ENCODE results near the gene C2CD4B.

The C2CD4B gene

DNA sequence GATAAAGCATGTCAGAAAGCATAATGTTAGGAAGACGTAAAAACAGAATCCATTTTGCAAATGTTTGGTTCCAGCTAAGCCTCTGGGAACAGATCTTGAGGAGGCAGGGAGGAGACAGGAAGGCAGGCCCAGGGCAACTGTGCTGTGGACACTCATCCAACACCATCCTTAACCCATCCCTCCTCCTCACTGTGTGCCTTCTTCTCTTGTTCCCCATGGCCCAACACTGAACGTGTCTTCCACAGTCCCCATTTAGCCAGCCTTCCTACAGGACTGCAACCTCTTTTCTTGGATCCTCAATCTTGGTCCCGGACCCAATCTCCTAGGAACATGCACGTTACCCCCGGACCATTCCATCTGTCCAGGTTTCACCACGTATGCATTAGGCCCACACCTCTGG is 15.4 kb downstream of the C2CD4B start:
- Histone ChIP-seq H3K4me1 (ENCODE audit: insufficient read depth, low read length) (no peaks in the 10 kb centered on the region), H3K4me3 (ENCODE audit: low read length) (no peak overlapping the region), H3K9me3 (ENCODE audit: insufficient read depth, low read depth, low read length) (no peaks in the 10 kb centered on the region), H3K36me3 (ENCODE audit: insufficient read depth, low read length) (no peaks in the 10 kb centered on the region), H3K27ac (ENCODE audit: low read depth, low read length) (no peak overlapping the region), H3K9ac (ENCODE audit: low read depth, low read length) (no peak overlapping the region), H3K27me3 (ENCODE audit: insufficient read depth, low read length) (no peaks in the 10 kb centered on the region)
- whole genome bisulfite sequencing: 95% methylated on average over 6 of the region's 6 CpGs

DNA sequence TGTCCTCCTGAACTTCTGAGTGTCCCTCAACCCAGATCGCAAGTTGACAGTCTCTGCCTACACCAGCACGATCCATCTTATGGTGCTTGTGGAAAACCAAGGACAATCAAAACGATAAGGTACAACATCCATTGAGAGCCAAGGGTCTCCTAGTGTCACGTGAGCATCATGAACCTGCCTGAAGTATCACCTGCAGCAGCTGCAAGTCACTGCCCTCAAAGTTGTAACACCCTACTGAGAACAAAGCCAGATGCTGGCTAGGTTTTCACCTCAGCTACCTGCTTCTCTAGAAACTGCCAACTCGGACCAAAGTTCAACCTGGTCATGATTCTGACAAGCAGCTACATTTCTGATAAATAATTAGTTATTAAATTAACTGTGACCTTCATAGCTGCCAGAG is 17.5 kb downstream of the C2CD4B start:
- Histone ChIP-seq H3K27me3 (ENCODE audit: insufficient read depth, low read length) (no peaks in the 10 kb centered on the region), H3K27ac (ENCODE audit: low read depth, low read length) (no peak overlapping the region), H3K4me3 (ENCODE audit: low read length) (no peak overlapping the region), H3K4me1 (ENCODE audit: insufficient read depth, low read length) (peaks cover 1% of the 10 kb centered on the region; the same call in 1 of the 2 replicates), H3K36me3 (ENCODE audit: insufficient read depth, low read length) (no peaks in the 10 kb centered on the region), H3K9me3 (ENCODE audit: insufficient read depth, low read depth, low read length) (no peaks in the 10 kb centered on the region), H3K9ac (ENCODE audit: low read depth, low read length) (no peak overlapping the region)
- 90% methylated on average over 5 of the region's 5 CpGs for WGBS

DNA sequence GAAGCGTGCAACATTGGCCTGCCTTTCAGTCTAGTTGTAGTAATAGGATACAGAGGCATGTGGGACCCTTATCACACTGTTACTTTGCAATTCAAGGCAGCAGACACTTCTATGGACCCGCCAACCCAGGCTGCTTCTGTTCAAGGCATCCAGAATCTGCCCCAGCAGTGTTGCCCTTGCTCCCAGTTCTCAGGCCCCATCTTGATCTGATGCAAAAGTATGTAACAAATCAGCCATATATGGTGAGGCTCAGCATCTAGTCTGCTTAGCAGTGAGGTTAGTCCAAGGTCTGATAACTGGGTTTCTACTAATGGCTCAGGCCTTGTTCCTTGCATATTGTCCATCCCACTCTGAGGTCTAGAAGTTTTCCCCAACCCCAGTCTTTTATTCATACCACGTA is 17.9 kb downstream of the C2CD4B start:
- Histone ChIP-seq H3K27ac (ENCODE audit: low read depth, low read length) (no peak overlapping the region), H3K9me3 (ENCODE audit: insufficient read depth, low read depth, low read length) (no peaks in the 10 kb centered on the region), H3K4me3 (ENCODE audit: low read length) (no peak overlapping the region), H3K27me3 (ENCODE audit: insufficient read depth, low read length) (no peaks in the 10 kb centered on the region), H3K9ac (ENCODE audit: low read depth, low read length) (no peak overlapping the region), H3K4me1 (ENCODE audit: insufficient read depth, low read length) (peaks cover 5% of the 10 kb centered on the region; the same call in 1 of the 2 replicates), H3K36me3 (ENCODE audit: insufficient read depth, low read length) (no peaks in the 10 kb centered on the region)
- 91% methylated on average over 3 of the region's 3 CpGs for WGBS

DNA sequence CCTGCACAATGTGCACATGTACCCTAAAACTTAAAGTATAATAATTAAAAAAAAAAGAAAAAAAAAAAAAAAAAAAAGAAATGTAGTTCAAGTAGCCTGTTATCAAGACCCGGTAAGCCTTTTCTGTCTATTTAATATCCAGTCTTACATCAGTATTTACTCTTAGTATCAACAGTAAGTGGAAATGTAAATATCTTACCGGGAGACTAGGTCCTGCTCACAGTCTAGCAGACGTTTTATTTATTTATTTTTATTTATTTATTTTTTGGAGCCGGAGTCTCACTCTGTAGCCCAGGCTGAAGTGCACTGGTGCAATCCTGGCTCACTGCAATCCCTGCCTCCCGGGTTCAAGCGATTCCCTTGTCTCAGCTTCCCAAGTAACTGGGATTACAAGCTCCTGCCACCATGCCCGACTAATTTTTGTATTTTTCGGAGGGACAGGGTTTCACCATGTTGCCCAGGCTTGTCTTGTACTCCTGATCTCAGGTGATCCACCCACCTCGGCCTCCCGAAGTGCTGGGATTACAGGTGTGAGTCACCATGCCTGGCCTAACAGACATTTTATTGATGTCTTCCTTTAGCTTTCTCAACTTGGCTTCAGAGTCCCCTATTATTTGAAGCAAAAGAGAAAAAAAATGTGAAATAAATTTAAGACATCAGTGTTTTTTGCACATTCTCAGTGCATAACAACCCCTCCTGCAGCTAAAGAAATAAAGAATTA is 19.9 kb downstream of the C2CD4B start:
- no peak overlapping the region for H3K9ac ChIP-seq (ENCODE audit: low read depth, low read length)
- H3K27ac ChIP-seq (ENCODE audit: low read depth, low read length): no peak overlapping the region
- H3K9me3 ChIP-seq (ENCODE audit: insufficient read depth, low read depth, low read length): no peaks in the 10 kb centered on the region
- H3K27me3 ChIP-seq (ENCODE audit: insufficient read depth, low read length): no peaks in the 10 kb centered on the region
- H3K4me3 ChIP-seq (ENCODE audit: low read length): no peak overlapping the region
- H3K4me1 ChIP-seq (ENCODE audit: insufficient read depth, low read length): peaks cover 6% of the 10 kb centered on the region; the same call in 1 of the 2 replicates
- H3K36me3 ChIP-seq (ENCODE audit: insufficient read depth, low read length): no peaks in the 10 kb centered on the region
- 94% methylated on average over 7 of the region's 10 CpGs for WGBS

DNA sequence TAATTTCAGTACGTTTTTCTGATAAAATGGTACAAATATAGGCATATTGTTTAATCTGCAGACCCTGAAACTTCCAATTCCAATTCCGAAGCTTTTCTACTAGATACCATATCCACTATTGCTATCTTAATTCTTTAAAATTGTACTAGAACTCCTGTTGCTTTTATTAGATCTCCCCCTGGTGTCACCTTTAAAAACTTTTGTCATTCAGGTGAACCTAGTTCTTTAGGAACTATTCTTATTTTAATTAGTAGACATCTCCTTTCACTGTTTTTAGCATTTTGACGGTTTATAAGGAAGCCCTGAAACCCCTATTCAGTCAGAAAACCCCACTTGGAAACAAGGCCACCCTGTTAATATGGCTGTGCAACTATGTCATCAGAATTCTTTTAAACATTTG is 22.3 kb downstream of the C2CD4B start:
- Histone ChIP-seq H3K4me3 (ENCODE audit: low read length) (no peak overlapping the region), H3K4me1 (ENCODE audit: insufficient read depth, low read length) (peaks cover 6% of the 10 kb centered on the region; the same call in 1 of the 2 replicates), H3K9ac (ENCODE audit: low read depth, low read length) (no peak overlapping the region), H3K9me3 (ENCODE audit: insufficient read depth, low read depth, low read length) (no peaks in the 10 kb centered on the region), H3K27ac (ENCODE audit: low read depth, low read length) (peak overlapping the region; percentile 55; the same call in 1 of the 2 replicates), H3K36me3 (ENCODE audit: insufficient read depth, low read length) (no peaks in the 10 kb centered on the region), H3K27me3 (ENCODE audit: insufficient read depth, low read length) (no peaks in the 10 kb centered on the region)
- 53% methylated on average over 2 of the region's 3 CpGs for WGBS

DNA sequence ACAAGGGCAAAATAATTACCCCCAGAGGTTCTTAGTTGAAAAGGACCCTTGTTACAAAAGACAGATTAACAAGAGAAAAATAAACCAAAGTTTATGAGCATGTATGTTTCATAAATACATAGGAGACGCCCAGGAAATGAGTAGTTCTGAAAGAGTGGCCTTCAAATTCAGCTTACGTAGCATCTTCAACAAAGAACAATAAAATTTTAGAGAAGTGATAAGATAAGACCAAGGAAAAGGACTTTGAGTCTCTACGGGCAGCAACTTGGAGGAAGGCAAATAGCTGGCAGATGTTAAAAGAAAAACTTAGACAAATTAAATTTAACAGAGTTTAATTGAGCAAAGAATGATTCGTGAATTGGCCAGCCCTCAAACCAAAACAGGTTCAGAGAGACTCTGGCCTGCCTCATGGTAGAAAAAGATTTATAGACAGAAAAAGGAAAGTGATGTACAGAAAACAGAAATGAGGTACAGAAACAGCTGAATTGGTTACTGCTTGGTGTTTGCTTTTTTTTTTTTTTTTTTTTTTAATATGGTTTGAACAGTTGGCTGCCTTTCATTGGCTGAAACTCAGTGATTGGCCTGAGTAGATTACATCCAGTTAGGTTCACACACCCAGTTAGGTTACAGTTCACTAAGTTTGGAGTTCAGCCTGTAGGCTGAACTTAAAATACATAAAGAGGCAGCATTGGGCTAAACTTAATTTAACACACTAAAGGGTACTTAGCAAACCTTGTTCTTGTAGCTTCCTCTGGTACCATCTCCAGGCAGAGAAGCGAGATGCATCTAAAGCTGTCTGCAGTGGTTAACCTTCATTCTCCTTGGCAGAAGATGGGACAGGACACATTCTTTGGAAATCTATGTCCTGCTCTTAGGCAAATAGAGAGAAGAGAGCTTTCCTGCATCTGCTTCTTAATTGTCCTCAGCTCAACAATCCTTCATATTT is 23.2 kb downstream of the C2CD4B start:
- Histone ChIP-seq H3K4me3 (ENCODE audit: low read length) (no peak overlapping the region), H3K36me3 (ENCODE audit: insufficient read depth, low read length) (no peaks in the 10 kb centered on the region), H3K27me3 (ENCODE audit: insufficient read depth, low read length) (no peaks in the 10 kb centered on the region), H3K9ac (ENCODE audit: low read depth, low read length) (no peak overlapping the region), H3K4me1 (ENCODE audit: insufficient read depth, low read length) (peaks cover 6% of the 10 kb centered on the region; the same call in 1 of the 2 replicates), H3K9me3 (ENCODE audit: insufficient read depth, low read depth, low read length) (no peaks in the 10 kb centered on the region), H3K27ac (ENCODE audit: low read depth, low read length) (no peak overlapping the region)
- WGBS: 90% methylated on average over 3 of the region's 5 CpGs

DNA sequence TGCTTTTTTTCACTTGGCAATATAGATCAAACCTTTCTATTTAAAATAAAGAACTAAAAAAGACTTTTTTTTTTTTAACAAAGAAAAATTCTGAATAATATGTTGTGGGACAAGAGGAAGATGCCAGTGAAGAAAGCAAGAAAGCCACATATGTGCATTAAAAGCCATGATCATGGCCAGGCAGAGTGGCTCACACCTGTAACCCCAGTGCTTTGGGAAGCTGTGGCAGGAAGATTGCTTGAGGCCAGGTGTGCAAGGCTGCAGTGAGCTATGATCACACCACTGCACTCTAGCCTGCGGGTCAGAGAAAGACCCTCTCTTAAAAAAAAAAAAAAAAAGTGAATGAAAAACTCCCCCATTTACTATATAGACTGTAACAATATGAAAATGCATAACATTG is 23.9 kb downstream of the C2CD4B start:
- WGBS: 80% methylated on average over 1 of the region's 1 CpG
- peaks cover 6% of the 10 kb centered on the region; the same call in 1 of the 2 replicates for H3K4me1 ChIP-seq (ENCODE audit: insufficient read depth, low read length)
- no peak overlapping the region for H3K9ac ChIP-seq (ENCODE audit: low read depth, low read length)
- no peaks in the 10 kb centered on the region for H3K36me3 ChIP-seq (ENCODE audit: insufficient read depth, low read length)
- H3K27me3 ChIP-seq (ENCODE audit: insufficient read depth, low read length): no peaks in the 10 kb centered on the region
- H3K9me3 ChIP-seq (ENCODE audit: insufficient read depth, low read depth, low read length): no peaks in the 10 kb centered on the region
- H3K4me3 ChIP-seq (ENCODE audit: low read length): no peak overlapping the region
- H3K27ac ChIP-seq (ENCODE audit: low read depth, low read length): no peak overlapping the region

DNA sequence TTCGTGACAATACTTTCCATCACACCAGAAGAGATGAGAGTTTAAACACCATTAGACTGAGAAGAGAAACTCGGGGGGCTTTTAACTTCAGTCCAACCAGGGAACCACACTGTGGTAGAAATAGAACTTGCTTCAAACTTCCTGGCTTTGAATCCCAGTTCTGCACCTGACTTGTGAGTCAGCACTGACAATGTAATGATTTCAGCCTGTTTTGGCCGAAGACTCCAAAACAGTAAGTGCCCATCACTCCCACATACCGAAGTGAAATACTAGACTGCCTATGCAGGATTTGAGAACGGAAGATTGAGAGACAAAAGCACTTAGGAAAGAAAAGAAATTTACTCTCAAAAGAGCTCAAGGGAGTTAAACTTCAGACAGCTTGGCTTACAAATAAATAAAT is 27.0 kb downstream of the C2CD4B start:
- Histone ChIP-seq H3K36me3 (ENCODE audit: insufficient read depth, low read length) (no peaks in the 10 kb centered on the region), H3K9ac (ENCODE audit: low read depth, low read length) (no peak overlapping the region), H3K9me3 (ENCODE audit: insufficient read depth, low read depth, low read length) (no peaks in the 10 kb centered on the region), H3K27me3 (ENCODE audit: insufficient read depth, low read length) (no peaks in the 10 kb centered on the region), H3K27ac (ENCODE audit: low read depth, low read length) (no peak overlapping the region), H3K4me3 (ENCODE audit: low read length) (no peak overlapping the region), H3K4me1 (ENCODE audit: insufficient read depth, low read length) (peaks cover 6% of the 10 kb centered on the region; the same call in 1 of the 2 replicates)
- 96% methylated on average over 5 of the region's 5 CpGs for WGBS

DNA sequence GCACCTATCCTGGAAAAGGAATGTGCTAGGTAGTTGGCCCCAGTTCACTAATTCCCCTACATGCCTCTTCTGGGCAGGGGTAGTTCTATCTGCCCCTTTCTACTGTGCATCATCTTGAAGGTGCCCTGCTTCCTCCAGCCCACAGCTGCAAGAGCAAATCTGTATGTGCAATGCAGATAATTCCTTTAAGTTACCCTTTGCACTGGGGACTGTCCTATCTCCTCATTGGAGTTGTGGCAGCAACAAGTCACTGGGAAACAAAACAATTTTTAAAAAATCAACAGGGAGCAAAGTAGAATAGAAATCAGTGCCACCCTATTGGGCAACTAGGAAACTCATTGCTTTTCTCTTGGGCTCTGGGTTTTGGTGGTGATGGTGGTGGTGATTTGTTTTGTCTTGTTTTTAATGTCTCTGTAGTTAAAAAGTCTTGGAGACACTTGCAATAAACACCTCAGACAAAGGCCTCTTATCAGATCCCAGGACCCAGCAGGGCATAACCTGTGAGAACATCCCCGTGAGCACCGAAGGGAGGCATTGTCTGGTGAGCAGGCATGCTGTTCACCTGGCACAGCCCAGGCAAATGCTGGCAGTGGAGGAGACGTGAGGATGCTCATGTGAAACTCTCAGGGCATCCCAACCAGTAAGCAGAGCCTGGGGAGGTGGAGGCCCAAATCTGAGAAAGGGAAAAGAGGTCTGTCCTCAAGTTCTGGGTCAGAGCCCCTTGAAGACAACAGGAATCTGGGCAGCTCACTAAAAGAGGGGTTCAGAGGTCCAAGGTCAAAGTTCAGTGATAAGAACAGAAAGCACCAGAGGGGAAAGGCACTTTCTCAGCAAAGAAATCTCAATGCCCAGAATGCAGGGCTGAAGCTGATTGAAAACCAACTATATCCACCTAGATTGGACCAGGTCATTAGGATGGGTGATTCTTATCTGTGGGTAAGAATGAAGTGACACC is 27.9 kb downstream of the C2CD4B start:
- H3K27ac ChIP-seq (ENCODE audit: low read depth, low read length): no peak overlapping the region
- WGBS: 86% methylated on average over 3 of the region's 3 CpGs
- no peaks in the 10 kb centered on the region for H3K27me3 ChIP-seq (ENCODE audit: insufficient read depth, low read length)
- H3K9ac ChIP-seq (ENCODE audit: low read depth, low read length): no peak overlapping the region
- H3K36me3 ChIP-seq (ENCODE audit: insufficient read depth, low read length): no peaks in the 10 kb centered on the region
- peaks cover under 1% of the 10 kb centered on the region; the same call in 1 of the 2 replicates for H3K4me1 ChIP-seq (ENCODE audit: insufficient read depth, low read length)
- H3K4me3 ChIP-seq (ENCODE audit: low read length): no peak overlapping the region
- H3K9me3 ChIP-seq (ENCODE audit: insufficient read depth, low read depth, low read length): no peaks in the 10 kb centered on the region

DNA sequence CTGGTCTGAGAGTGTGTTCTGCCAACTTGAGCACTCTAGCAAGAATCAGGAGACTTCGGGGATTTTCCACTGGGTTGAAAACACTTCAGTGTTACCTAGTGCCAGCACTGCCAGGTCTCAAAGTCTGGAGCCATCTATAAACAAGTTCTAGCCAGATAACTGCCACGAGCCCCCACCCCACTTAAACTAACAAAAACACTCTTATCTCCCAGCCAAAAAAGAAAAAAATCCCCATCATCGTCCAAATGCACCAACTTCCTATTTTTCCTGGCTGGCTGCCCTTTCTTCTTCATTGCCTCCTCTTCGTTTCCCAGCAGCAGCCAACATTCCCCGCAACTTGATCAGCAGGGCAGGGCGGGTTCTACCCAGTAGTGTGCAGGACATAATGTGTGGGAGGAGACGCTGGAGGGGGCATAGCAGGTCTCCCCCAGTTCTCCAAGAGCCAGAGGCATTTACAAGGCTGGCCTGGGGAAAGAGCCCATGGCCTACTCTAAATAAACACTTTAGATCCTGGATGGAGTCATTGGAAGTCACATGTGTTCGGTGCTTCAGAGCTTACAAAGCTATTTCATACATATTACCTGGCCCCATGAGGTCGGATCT is 29.5 kb downstream of the C2CD4B start:
- no peaks in the 10 kb centered on the region for H3K36me3 ChIP-seq (ENCODE audit: insufficient read depth, low read length)
- no peaks in the 10 kb centered on the region for H3K27me3 ChIP-seq (ENCODE audit: insufficient read depth, low read length)
- 89% methylated on average over 9 of the region's 9 CpGs for WGBS
- no peak overlapping the region for H3K9ac ChIP-seq (ENCODE audit: low read depth, low read length)
- no peaks in the 10 kb centered on the region for H3K4me1 ChIP-seq (ENCODE audit: insufficient read depth, low read length)
- no peak overlapping the region for H3K4me3 ChIP-seq (ENCODE audit: low read length)
- H3K27ac ChIP-seq (ENCODE audit: low read depth, low read length): no peak overlapping the region
- H3K9me3 ChIP-seq (ENCODE audit: insufficient read depth, low read depth, low read length): no peaks in the 10 kb centered on the region

All from HUES64 (cell line).